HepG2 (cell line): ENCODE measurements around the gene TMBIM1. TPM values are rescaled to one million over a fixed set of nuclear protein-coding genes. Genes with fewer than 3 reads are reported as not detected.

ENCODE experiments used
- ARID5B ChIP-seq: IDR thresholded peaks from 2 replicates; pipeline ENCODE4 v1.4.0; 2020; ENCODE audit warnings: mild to moderate bottlenecking, missing genetic modification reagents
- CSRNP2 ChIP-seq: sonication (generic); formaldehyde crosslinking; conservative IDR thresholded peaks from 2 replicates; pipeline ENCODE4 v1.8.0; 2022; ENCODE audit warnings: low read depth, missing genetic modification reagents
- ERF ChIP-seq: IDR thresholded peaks from 2 replicates; pipeline ENCODE4 v1.6.1; 2018; ENCODE audit warnings: missing biosample characterization, missing genetic modification reagents
- HNF4G ChIP-seq, 2 experiments: sonication (generic) in 1 of 2; formaldehyde crosslinking in 1 of 2; IDR thresholded peaks; 2 replicates each; pipeline versions ENCODE4 v1.4.0 to v1.6.1; 2011 to 2020; ENCODE audit warnings: borderline replicate concordance in 2 of 2, low read depth in 2 of 2, mild to moderate bottlenecking in 2 of 2, low read length in 1 of 2, missing genetic modification reagents in 1 of 2, moderate library complexity in 1 of 2
- KLF13 ChIP-seq: sonication (generic); formaldehyde crosslinking; IDR thresholded peaks from 2 replicates; pipeline ENCODE4 v1.4.0; 2020; ENCODE audit warnings: mild to moderate bottlenecking, missing genetic modification reagents
- MTF2 ChIP-seq: sonication (generic); formaldehyde crosslinking; IDR thresholded peaks from 2 replicates; pipeline ENCODE4 v1.5.0; 2020; ENCODE audit warnings: missing genetic modification reagents, borderline replicate concordance
- POGK ChIP-seq: sonication (generic); formaldehyde crosslinking; conservative IDR thresholded peaks from 2 replicates; pipeline ENCODE4 v1.8.0; 2022; ENCODE audit warnings: mild to moderate bottlenecking, moderate library complexity, missing genetic modification reagents
- PRPF4 ChIP-seq: fragments of 200-400 bp; formaldehyde crosslinking; IDR thresholded peaks from 2 replicates; pipeline ENCODE4 v1.6.1; 2016; ENCODE audit warnings: low read length, low read depth; ENCODE audit not compliant: poor library complexity, severe bottlenecking
- RXRB ChIP-seq: IDR thresholded peaks from 2 replicates; pipeline ENCODE4 v1.6.1; 2016; ENCODE audit warnings: borderline replicate concordance, missing genetic modification reagents, missing compliant biosample characterization
- SPEN ChIP-seq: sonication (generic); formaldehyde crosslinking; IDR thresholded peaks from 2 replicates; pipeline ENCODE4 v1.5.1; 2020; ENCODE audit warnings: low read depth, mild to moderate bottlenecking, missing genetic modification reagents
- THAP8 ChIP-seq: sonication (generic); formaldehyde crosslinking; IDR thresholded peaks from 2 replicates; pipeline ENCODE4 v1.5.1; 2020; ENCODE audit warnings: missing genetic modification reagents, mild to moderate bottlenecking, borderline replicate concordance
- ZNF225 ChIP-seq: sonication (generic); formaldehyde crosslinking; IDR thresholded peaks from 2 replicates; pipeline ENCODE4 v1.4.0; 2020; ENCODE audit warnings: mild to moderate bottlenecking, missing genetic modification reagents
- ZNF317 ChIP-seq: sonication (generic); formaldehyde crosslinking; IDR thresholded peaks from 2 replicates; pipeline ENCODE4 v1.5.0; 2020; ENCODE audit warnings: mild to moderate bottlenecking, missing genetic modification reagents
- ZNF367 ChIP-seq: sonication (generic); formaldehyde crosslinking; IDR thresholded peaks from 2 replicates; pipeline ENCODE4 v1.4.0; 2020; ENCODE audit warnings: missing genetic modification reagents, borderline replicate concordance
- ZNF564 ChIP-seq: sonication (generic); formaldehyde crosslinking; IDR thresholded peaks from 2 replicates; pipeline ENCODE4 v1.8.1; 2023; ENCODE audit warnings: mild to moderate bottlenecking, missing genetic modification reagents
- ZNF75D ChIP-seq: sonication (generic); formaldehyde crosslinking; IDR thresholded peaks from 2 replicates; pipeline ENCODE4 v1.8.1; 2023; ENCODE audit warnings: missing genetic modification reagents, mild to moderate bottlenecking, borderline replicate concordance
- ZNF772 ChIP-seq: sonication (generic); formaldehyde crosslinking; IDR thresholded peaks from 2 replicates; pipeline ENCODE4 v1.5.0; 2020; ENCODE audit warnings: mild to moderate bottlenecking, missing genetic modification reagents
- ZNF850 ChIP-seq: sonication (generic); formaldehyde crosslinking; conservative IDR thresholded peaks from 2 replicates; pipeline ENCODE4 v1.9.0; 2021; ENCODE audit warnings: mild to moderate bottlenecking, missing genetic modification reagents
- polyA plus RNA-seq, 8 experiments: library from polyadenylated mRNA; depleted of rRNA in 3 of 8; stranded (reverse) in 7 of 8; unstranded in 1 of 8; fragments of >200 nt; fragmentation: Illumina TruSeq in 4 of 8; extraction: Trizol in 4 of 8; gene quantifications; 2 replicates each; pipeline versions ENCODE4 v1.2.1 to v1.2.3, GENCODE V29; 2011 to 2016; ENCODE audit warnings: low read depth in 4 of 8, missing spikeins in 1 of 8, mixed read lengths in 1 of 8; ENCODE audit not compliant: insufficient read depth in 1 of 8
- total RNA-seq, 5 experiments: library from RNA; depleted of rRNA; stranded (reverse); fragments of >200 nt; fragmentation: Illumina TruSeq; extraction: Trizol; gene quantifications; 2 replicates each; pipeline ENCODE4 v1.2.3, GENCODE V29; 2016; ENCODE audit warnings: low read depth in 1 of 5
- TF ChIP-seq, protein P1 (sequence below): sonication (generic); formaldehyde crosslinking; IDR thresholded peaks from 2 replicates; pipeline ENCODE4 v1.5.0; 2020; ENCODE audit warnings: missing genetic modification reagents, mild to moderate bottlenecking, borderline replicate concordance

TMBIM1 gene
- total and polyA plus RNA-seq, 2 of the 13 experiments (the other 11 are each of a cell fraction or from before 2014, with no cell fraction given) = 127 to 139 TPM

DNA sequence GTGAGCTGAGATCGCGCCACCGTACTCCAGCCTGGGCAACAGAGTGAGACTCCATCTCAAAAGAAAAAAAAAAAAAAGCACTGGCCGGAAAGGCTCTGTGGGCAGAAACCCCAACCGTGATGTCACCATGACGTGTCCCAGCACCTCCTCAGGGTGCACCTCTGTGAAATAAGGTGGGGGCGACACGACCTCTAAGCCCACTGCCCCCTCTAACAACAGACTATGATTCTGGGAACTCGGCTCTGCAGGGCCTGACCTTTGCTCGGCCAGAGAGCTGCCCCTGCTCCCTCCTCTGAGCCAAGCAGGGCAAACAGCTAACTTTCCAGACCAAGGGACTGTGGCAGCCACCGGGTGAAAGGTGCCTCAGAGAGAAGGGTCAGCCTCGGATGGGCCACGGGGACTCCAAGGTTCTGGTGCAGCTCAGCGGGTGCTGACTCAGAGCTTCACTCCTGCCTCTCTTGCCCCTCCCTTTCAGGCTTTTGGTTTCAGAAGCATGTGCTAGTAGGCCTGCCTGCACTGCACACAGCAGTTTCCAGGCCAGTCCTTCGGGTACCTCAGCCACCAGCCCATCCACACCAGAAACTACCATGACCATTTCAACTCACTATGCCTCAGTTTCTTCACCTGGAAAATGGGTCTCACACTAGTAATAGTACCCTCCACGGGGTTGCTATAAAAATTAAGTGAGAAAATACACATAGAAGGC lies 8.0 kb downstream of the TMBIM1 start (continued):
- TF ChIP-seq THAP8 (CRISPR knock-in tag) = no peak
- no peak for TF ChIP-seq ZNF367
- no peak; the same call in 1 of the 2 replicates for TF ChIP-seq ARID5B (CRISPR knock-in tag)
- TF ChIP-seq ZNF317 = no peak
- TF ChIP-seq POGK = 0 out of 2 replicates have a peak, but pooled peaks have one; percentile 29
- no peak for TF ChIP-seq CSRNP2 (CRISPR knock-in tag)
- TF ChIP-seq ZNF225 (CRISPR knock-in tag) = no peak
- no peak for TF ChIP-seq ZNF75D (CRISPR knock-in tag)
- TF ChIP-seq ERF (CRISPR knock-in tag) = no peak
- TF ChIP-seq ZNF564 = no peak
- TF ChIP-seq MTF2 (CRISPR knock-in tag) = no peak
- no peak for TF ChIP-seq ZNF850 (CRISPR knock-in tag)
- peak; percentile 84 for TF ChIP-seq HNF4G (IDR thresholded peaks at IDR 0.05; ENCODE audit: borderline replicate concordance, low read depth, low read length)
- TF ChIP-seq HNF4G (CRISPR knock-in tag; IDR thresholded peaks at IDR 0.05; ENCODE audit: borderline replicate concordance, low read depth) = peak; percentile 82
- no peak for TF ChIP-seq KLF13 (CRISPR knock-in tag)
- TF ChIP-seq ZNF772 = 0 out of 2 replicates have a peak, but pooled peaks have one; percentile 43
- TF ChIP-seq PRPF4 = no peak
- peak; percentile 79 for TF ChIP-seq SPEN (CRISPR knock-in tag)
- TF ChIP-seq RXRB (CRISPR knock-in tag) = peak; percentile 82
- TF ChIP-seq, protein P1, sequence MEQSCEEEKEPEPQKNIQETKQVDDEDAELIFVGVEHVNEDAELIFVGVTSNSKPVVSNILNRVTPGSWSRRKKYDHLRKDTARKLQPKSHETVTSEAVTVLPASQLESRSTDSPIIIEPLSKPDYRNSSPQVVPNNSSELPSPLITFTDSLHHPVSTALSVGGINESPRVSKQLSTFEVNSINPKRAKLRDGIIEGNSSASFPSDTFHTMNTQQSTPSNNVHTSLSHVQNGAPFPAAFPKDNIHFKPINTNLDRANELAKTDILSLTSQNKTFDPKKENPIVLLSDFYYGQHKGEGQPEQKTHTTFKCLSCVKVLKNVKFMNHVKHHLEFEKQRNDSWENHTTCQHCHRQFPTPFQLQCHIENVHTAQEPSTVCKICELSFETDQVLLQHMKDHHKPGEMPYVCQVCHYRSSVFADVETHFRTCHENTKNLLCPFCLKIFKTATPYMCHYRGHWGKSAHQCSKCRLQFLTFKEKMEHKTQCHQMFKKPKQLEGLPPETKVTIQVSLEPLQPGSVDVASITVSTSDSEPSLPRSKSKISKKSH (CRISPR knock-in tag) = peak; percentile 81
